Prostate gland (tissue), 2 donors: ENCODE data around the gene CCDC39.

Source experiments
- CTCF ChIP-seq, 4 experiments: fragments of 200-600 bp in 2 of 4; fragments of 450-650 bp in 2 of 4; sonication (generic) in 2 of 4; IDR thresholded peaks; 1 replicate in 3 of 4; 2 replicates in 1 of 4; pipeline ENCODE4 v1.5.1; 2016 to 2019; ENCODE audit warnings: antibody characterized with exemption in 4 of 4, mild to moderate bottlenecking in 2 of 4, moderate library complexity in 2 of 4
- POLR2A ChIP-seq: fragments of 450-650 bp; IDR thresholded peaks from one replicate; pipeline ENCODE4 v1.6.1; 2016; ENCODE audit warnings: antibody characterized with exemption, mild to moderate bottlenecking
- POLR2AphosphoS5 ChIP-seq: sonication (generic); formaldehyde crosslinking; IDR thresholded peaks from one replicate; pipeline ENCODE4 v1.6.1; 2017; ENCODE audit warnings: antibody characterized with exemption

GRCh38 chr3:180630371-180630770, 48.9 kb downstream of the CCDC39 start:
- TF ChIP-seq CTCF (IDR thresholded peaks at IDR 0.05) (no peak), POLR2A (no peak), POLR2AphosphoS5 (no peak)
